Naive thymus-derived CD4-positive, alpha-beta T cell (primary cell): ENCODE data around the gene PRR18. TPM values are rescaled to one million over a fixed set of nuclear protein-coding genes. Genes with fewer than 3 reads are reported as not detected.

Experiments
- polyA plus RNA-seq, 2 donors: library from polyadenylated mRNA; unstranded; fragments of 300-500 nt; fragmentation: Illumina TruSeq; gene quantifications; one replicate each; pipeline ENCODE4 v1.2.3, GENCODE V29; 2021
- total RNA-seq, 6 experiments: library from RNA in 5 of 6; stranded (reverse) in 5 of 6; gene quantifications; 1 replicate in 5 of 6; 2 replicates in 1 of 6; pipeline ENCODE4 v1.2.3 and lab custom pipeline; 2021 to 2026

PRR18 gene
- total and polyA plus RNA-seq, 7 experiments from 2014 or later: not detected

Other genes starting within 250 kb of the PRR18 start
- not detected for gene TBXT, start 140.5 kb downstream of the PRR18 start, total RNA-seq
- not detected for gene TBXT, start 140.5 kb downstream of the PRR18 start, polyA plus RNA-seq
- 10 to 100 TPM; 18.3 to 50.1 (median 33.7) TPM for gene SFT2D1, start 34.2 kb upstream of the PRR18 start, total RNA-seq
- 10 to 100 TPM; 49.7 to 52.5 TPM for gene SFT2D1, start 34.2 kb upstream of the PRR18 start, polyA plus RNA-seq
- 10 to 100 TPM; 18.5 to 31.1 (median 26.5) TPM for gene MPC1, start 74.5 kb upstream of the PRR18 start, total RNA-seq
- gene MPC1, start 74.5 kb upstream of the PRR18 start, polyA plus RNA-seq: 10 to 100 TPM; 41.7 to 64.2 TPM